GM21515 (cell line): ENCODE data around the gene CREB5.
A peak's percentile ranks its signal among the peaks of the same experiment; 100 is the strongest.
"Not testable (repeated sequence)": the region's sequence is repeated elsewhere in the genome, so short reads cannot be mapped to it uniquely, and the experiment has no call there.

Experiments
- ATAC-seq: cut with Tn5 transposase; IDR thresholded peaks from one replicate; pipeline ENCODE4 v1.9.1; 2021; ENCODE audit not compliant: unreplicated experiment

Gene CREB5

GRCh38 chr7:28762651-28763050, 350.3 kb downstream of the CREB5 start:
- no peak for ATAC-seq

- no peak for ATAC-seq
Measured at GRCh38 chr7:28766359-28766758, 354.0 kb downstream of the CREB5 start.

- ATAC-seq: no peak
Measured at GRCh38 chr7:28767356-28767755, 355.0 kb downstream of the CREB5 start.

GRCh38 chr7:28768577-28769147, 356.3 kb downstream of the CREB5 start:
- no peak for ATAC-seq

GRCh38 chr7:28771906-28772622, 359.7 kb downstream of the CREB5 start:
- no peak for ATAC-seq

- no peak for ATAC-seq
Measured at GRCh38 chr7:28773423-28774145, 361.3 kb downstream of the CREB5 start.

- no peak for ATAC-seq
Measured at GRCh38 chr7:28774261-28774988, 362.1 kb downstream of the CREB5 start.

- ATAC-seq: no peak
Measured at GRCh38 chr7:28776463-28777157, 364.3 kb downstream of the CREB5 start.

GRCh38 chr7:28778786-28779185, 366.5 kb downstream of the CREB5 start:
- ATAC-seq: no peak

- no peak for ATAC-seq
Measured at GRCh38 chr7:28779954-28780353, 367.6 kb downstream of the CREB5 start.

GRCh38 chr7:28782362-28782761, 370.0 kb downstream of the CREB5 start:
- no peak for ATAC-seq

GRCh38 chr7:28784171-28784902, 372.0 kb downstream of the CREB5 start:
- no peak for ATAC-seq

GRCh38 chr7:28785041-28785995, 373.0 kb downstream of the CREB5 start:
- no peak for ATAC-seq

GRCh38 chr7:28786156-28786555, 373.8 kb downstream of the CREB5 start:
- ATAC-seq: not testable (repeated sequence)

GRCh38 chr7:28787106-28787505, 374.8 kb downstream of the CREB5 start:
- no peak for ATAC-seq

- ATAC-seq: no peak
Measured at GRCh38 chr7:28790467-28790866, 378.1 kb downstream of the CREB5 start.

- peak; percentile 82 for ATAC-seq
Measured at GRCh38 chr7:28792858-28793257, 380.5 kb downstream of the CREB5 start.

GRCh38 chr7:28793381-28794085, 381.2 kb downstream of the CREB5 start:
- no peak for ATAC-seq
